SU-DHL-6 (cell line): ENCODE results near the gene TAPT1.

Experiments used
- H2AFZ ChIP-seq: fragments of 200-600 bp; sonication (generic); 2 replicates; pipeline ENCODE4 v1.6.1; 2014; ENCODE audit warnings: low read depth, mild to moderate bottlenecking, moderate library complexity, mixed read lengths, antibody characterized with exemption, low read length; ENCODE audit not compliant: severe bottlenecking
- H3F3A ChIP-seq: fragments of 200-600 bp; shearing (Covaris generic); 2 replicates; pipeline ENCODE4 v1.6.0; 2016; ENCODE audit warnings: antibody characterized with exemption, mild to moderate bottlenecking; ENCODE audit not compliant: insufficient read depth
- H3K27ac ChIP-seq: fragments of 200-600 bp; sonication (generic); 2 replicates; pipeline ENCODE4 v1.5.1; 2016; ENCODE audit warnings: low read depth, mild to moderate bottlenecking, low read length, moderate library complexity, mixed read lengths
- H3K27me3 ChIP-seq: fragments of 200-600 bp; sonication (generic), shearing (Covaris generic); 2 replicates; pipeline ENCODE4 v1.6.0; 2014; ENCODE audit warnings: mild to moderate bottlenecking, low read length
- H3K36me3 ChIP-seq: fragments of 200-600 bp; sonication (generic); 2 replicates; pipeline ENCODE4 v1.6.1; 2014; ENCODE audit warnings: mild to moderate bottlenecking, low read length, mixed read lengths
- H3K4me2 ChIP-seq: fragments of 300-600, 200-600 bp; shearing (Covaris generic), sonication (generic); 2 replicates; pipeline ENCODE4 v1.6.0; 2014; ENCODE audit warnings: low read length, low read depth, mild to moderate bottlenecking; ENCODE audit not compliant: poor library complexity, severe bottlenecking
- H3K4me3 ChIP-seq: fragments of 200-600 bp; sonication (generic); 2 replicates; pipeline ENCODE4 v1.5.1; 2014; ENCODE audit warnings: antibody characterized with exemption, low read length, mild to moderate bottlenecking, mixed read lengths; ENCODE audit not compliant: insufficient read depth, poor library complexity, severe bottlenecking
- H3K79me2 ChIP-seq: fragments of 200-600 bp; sonication (generic); 2 replicates; pipeline ENCODE4 v1.6.1; 2014; ENCODE audit warnings: mild to moderate bottlenecking, low read length, moderate library complexity; ENCODE audit not compliant: insufficient read depth
- H3K9ac ChIP-seq: fragments of 200-600 bp; sonication (generic); 2 replicates; pipeline ENCODE4 v1.7.0; 2014; ENCODE audit warnings: mild to moderate bottlenecking, low read length
- H3K9me2 ChIP-seq: fragments of 200-600 bp; sonication (generic); replicated peaks from 2 replicates; pipeline ENCODE4 v1.6.1; 2014; ENCODE audit warnings: low read length; ENCODE audit not compliant: insufficient read depth
- H3K9me3 ChIP-seq: fragments of 200-600 bp; sonication (generic); 2 replicates; pipeline ENCODE4 v1.6.1; 2014; ENCODE audit warnings: low read length, mixed read lengths; ENCODE audit not compliant: insufficient read depth
- H4K20me1 ChIP-seq: fragments of 200-600 bp; sonication (generic); 2 replicates; pipeline ENCODE4 v1.6.1; 2014; ENCODE audit warnings: low read depth, mild to moderate bottlenecking, antibody characterized with exemption, low read length, moderate library complexity, mixed read lengths
- EZH2phosphoT487 ChIP-seq: fragments of 200-600 bp; sonication (generic), shearing (Covaris generic); conservative IDR thresholded peaks from 2 replicates; pipeline ENCODE4 v1.6.1; 2018; ENCODE audit warnings: mild to moderate bottlenecking, antibody characterized with exemption, low read length, moderate library complexity, mixed read lengths
- TF ChIP-seq, protein P1 (sequence below): fragments of 200-600 bp; sonication (generic); IDR thresholded peaks from one replicate; pipeline ENCODE4 v1.5.1; 2017; ENCODE audit warnings: antibody characterized with exemption, mild to moderate bottlenecking, low read length, moderate library complexity; ENCODE audit not compliant: insufficient read depth, poor library complexity, severe bottlenecking

The TAPT1 gene

DNA sequence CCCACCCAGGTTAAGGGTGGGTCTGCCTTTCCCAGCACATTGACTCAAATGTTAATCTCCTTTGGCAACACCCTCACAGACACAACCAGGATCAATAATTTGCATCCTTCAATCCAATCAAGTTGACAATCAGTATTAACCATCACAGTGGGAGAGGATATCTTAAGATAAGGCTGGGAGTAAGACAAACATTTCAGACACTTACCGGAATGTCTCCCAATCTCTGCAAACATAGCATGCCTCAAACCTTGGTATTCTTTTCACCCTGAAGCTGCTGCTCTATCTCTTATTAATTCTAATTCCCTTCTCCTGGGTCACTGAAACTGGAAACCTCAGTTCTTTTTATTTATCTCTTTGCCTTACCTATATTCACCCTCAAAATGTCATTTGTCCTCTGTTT, 19.0 kb upstream of the TAPT1 start:
- Histone ChIP-seq H3K9me3 (no peaks in the 10 kb centered on the region), H3K4me3 (no peak overlapping the region), H3K36me3 (no peaks in the 10 kb centered on the region), H3K9me2 (no peaks in the 10 kb centered on the region), H3K27ac (no peak overlapping the region), H3K4me2 (no peak overlapping the region), H4K20me1 (no peaks in the 10 kb centered on the region), H3K9ac (no peak overlapping the region), H3K79me2 (no peaks in the 10 kb centered on the region), H3F3A (no peaks in the 10 kb centered on the region), H2AFZ (no peak overlapping the region), H3K27me3 (no peaks in the 10 kb centered on the region)
- no peak for TF ChIP-seq EZH2phosphoT487
- TF ChIP-seq, protein P1, sequence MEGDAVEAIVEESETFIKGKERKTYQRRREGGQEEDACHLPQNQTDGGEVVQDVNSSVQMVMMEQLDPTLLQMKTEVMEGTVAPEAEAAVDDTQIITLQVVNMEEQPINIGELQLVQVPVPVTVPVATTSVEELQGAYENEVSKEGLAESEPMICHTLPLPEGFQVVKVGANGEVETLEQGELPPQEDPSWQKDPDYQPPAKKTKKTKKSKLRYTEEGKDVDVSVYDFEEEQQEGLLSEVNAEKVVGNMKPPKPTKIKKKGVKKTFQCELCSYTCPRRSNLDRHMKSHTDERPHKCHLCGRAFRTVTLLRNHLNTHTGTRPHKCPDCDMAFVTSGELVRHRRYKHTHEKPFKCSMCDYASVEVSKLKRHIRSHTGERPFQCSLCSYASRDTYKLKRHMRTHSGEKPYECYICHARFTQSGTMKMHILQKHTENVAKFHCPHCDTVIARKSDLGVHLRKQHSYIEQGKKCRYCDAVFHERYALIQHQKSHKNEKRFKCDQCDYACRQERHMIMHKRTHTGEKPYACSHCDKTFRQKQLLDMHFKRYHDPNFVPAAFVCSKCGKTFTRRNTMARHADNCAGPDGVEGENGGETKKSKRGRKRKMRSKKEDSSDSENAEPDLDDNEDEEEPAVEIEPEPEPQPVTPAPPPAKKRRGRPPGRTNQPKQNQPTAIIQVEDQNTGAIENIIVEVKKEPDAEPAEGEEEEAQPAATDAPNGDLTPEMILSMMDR, result no peak

DNA sequence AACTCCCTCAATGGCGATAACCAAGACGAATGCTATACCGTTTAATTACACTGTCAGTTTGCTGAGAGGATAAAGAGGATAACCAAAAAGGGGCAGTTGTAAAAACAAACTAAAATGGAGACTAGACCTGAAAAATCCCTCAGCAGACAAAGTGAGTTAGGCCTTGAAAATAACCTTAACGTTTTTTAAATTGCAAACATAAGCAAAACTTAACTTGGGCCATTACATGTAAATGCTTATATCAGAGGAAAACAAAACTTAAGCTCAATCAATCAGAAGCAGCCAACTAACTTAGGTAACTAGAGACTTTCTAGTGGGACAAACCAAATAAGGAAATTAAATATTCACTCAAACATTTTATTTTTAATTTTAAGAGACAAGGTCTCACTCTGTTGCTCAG, 17.0 kb upstream of the TAPT1 start:
- Histone ChIP-seq H3K27ac (no peak overlapping the region), H3K36me3 (no peaks in the 10 kb centered on the region), H3K4me2 (no peak overlapping the region), H3K9ac (no peak overlapping the region), H3K4me3 (no peak overlapping the region), H3F3A (no peaks in the 10 kb centered on the region), H2AFZ (no peak overlapping the region), H3K9me2 (no peaks in the 10 kb centered on the region), H4K20me1 (no peaks in the 10 kb centered on the region), H3K27me3 (no peaks in the 10 kb centered on the region), H3K79me2 (no peaks in the 10 kb centered on the region), H3K9me3 (no peaks in the 10 kb centered on the region)
- no peak for TF ChIP-seq EZH2phosphoT487
- TF ChIP-seq, protein P1, result no peak

DNA sequence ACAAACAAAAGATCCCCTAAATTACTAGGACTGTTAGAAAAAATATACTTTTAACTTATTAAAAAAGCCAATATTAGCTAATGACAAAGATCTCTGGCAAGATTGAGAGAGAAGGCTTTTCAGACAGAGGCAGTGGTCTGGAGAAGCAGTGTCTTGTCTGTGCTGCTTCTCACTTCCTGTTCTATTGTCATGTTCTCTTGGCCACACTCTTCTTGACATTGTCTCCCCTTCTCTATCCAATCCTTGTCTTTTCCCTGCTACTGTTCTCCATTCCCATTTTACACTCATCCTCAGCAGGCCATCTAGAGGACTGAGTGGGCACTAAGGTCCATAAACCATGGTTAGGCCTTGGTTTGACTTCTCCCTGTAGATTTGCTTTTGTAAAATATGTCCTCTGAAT, 14.0 kb upstream of the TAPT1 start:
- Histone ChIP-seq H3K9me2 (no peaks in the 10 kb centered on the region), H3K36me3 (no peaks in the 10 kb centered on the region), H3F3A (no peaks in the 10 kb centered on the region), H3K4me2 (no peak overlapping the region), H3K4me3 (no peak overlapping the region), H3K79me2 (no peaks in the 10 kb centered on the region), H3K9ac (no peak overlapping the region), H2AFZ (no peak overlapping the region), H3K27me3 (no peaks in the 10 kb centered on the region), H3K9me3 (no peaks in the 10 kb centered on the region), H4K20me1 (no peaks in the 10 kb centered on the region), H3K27ac (no peak overlapping the region)
- no peak for TF ChIP-seq EZH2phosphoT487
- TF ChIP-seq, protein P1, result no peak

DNA sequence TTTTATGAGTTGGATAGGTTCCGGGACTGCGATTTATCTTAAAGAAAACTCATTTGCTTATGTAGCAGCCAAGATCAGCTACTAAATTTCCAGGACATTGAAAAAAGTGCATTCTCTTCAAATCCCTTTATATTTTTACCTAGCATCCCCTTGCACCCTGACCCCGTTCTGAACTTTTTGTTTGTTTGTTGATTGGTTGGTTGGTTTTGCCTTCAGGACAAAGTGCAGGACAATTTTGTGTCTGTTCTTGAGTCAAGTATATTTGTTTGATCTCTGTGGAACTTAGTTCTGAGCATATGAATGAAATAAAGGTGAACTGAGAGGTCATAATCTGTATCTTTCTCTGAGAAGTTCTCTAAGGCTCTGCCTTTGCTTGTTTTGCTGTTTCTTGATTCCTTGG, 12.8 kb upstream of the TAPT1 start:
- no peaks in the 10 kb centered on the region for H4K20me1 ChIP-seq
- no peak overlapping the region for H2AFZ ChIP-seq
- H3K27me3 ChIP-seq, result no peaks in the 10 kb centered on the region
- no peak overlapping the region for H3K4me3 ChIP-seq
- H3K9me2 ChIP-seq, result no peaks in the 10 kb centered on the region
- H3K9me3 ChIP-seq, result no peaks in the 10 kb centered on the region
- H3F3A ChIP-seq, result no peaks in the 10 kb centered on the region
- H3K9ac ChIP-seq, result no peak overlapping the region
- no peaks in the 10 kb centered on the region for H3K36me3 ChIP-seq
- no peaks in the 10 kb centered on the region for H3K79me2 ChIP-seq
- H3K4me2 ChIP-seq, result no peak overlapping the region
- TF ChIP-seq, protein P1, result no peak
- no peak for TF ChIP-seq EZH2phosphoT487
- no peak overlapping the region for H3K27ac ChIP-seq
